GM19240 (cell line): ENCODE data around the gene AQP1.

ENCODE experiments used
- DNase-seq: peaks from one replicate; pipeline ENCODE4 v3.0.0; 2011; ENCODE audit warnings: low spot score; ENCODE audit not compliant: insufficient read length

Gene AQP1

GRCh38 chr7:30934225-30934624, 22.6 kb downstream of the AQP1 start:
- no peak for DNase-seq

DNA sequence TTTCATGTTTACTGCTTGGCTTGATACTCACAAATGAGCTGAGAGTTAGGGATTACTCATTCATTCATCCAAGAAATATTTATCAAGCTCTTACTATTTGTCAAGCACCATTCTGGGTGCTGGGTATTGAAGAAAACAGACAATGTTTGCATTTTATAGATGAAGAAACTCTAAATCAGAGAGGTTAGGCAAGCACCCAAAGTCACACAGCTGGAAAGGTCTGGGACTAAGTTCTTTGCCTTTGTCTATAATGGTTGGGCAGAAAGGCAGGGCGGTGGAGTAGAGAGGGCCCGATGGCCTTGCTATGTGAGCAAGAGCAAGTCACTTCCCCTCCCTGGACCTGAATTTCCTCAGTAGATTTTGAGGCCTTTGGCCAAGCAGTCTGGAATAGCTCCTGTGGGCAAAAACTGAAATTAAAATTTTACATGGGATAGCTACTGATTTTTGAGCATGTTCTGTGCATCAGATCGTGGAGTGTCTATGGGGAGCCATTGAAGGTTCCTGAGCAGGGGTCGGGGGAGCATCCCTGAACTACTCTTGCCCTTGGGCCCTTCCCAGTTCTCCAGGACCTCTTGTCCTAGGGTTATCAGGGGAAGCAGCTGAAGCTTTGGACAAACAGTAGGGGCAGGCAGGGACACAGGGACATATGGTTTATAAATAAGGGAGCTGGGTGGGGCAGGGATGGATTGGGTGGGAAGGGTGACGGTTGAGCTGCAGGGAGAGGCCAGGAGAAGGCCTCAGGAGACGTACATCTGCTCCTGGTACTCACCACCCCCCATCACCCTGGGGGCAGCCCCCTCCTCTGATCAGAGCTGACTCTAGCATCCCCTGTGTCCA, 23.3 kb downstream of the AQP1 start:
- DNase-seq: no peak

GRCh38 chr7:30935569-30935877, 23.9 kb downstream of the AQP1 start:
- no peak for DNase-seq

DNA sequence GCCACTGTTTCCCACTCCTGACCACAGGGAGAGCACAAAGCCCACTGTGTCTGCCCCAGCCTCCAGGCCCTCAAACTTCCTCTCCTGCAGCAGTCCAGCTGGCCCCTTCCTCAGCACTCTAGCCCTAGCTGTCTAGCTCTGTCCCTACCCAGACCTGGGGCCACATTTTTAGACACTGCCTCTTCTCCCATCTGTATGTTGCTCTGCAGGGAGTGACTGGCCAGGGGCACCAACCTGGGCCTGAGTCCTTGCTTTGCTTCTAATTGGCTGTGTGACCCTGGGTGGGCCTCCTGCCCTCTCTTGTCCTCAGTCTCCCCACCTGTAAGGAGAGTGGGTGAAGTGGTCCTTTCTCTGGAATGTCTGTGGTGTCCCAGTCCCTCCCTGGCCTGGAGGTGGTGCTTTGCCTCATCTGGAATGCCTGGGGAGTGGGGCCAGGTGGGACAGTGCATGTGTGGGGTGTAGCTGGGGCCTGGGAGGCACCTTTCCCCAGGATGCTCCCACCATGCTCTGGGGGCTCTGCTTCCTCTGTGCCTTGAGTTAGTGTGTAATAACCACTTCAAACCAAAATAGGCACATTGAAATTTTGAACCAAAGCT, 25.1 kb downstream of the AQP1 start:
- no peak for DNase-seq

GRCh38 chr7:30937416-30937815, 25.8 kb downstream of the AQP1 start:
- DNase-seq: no peak

GRCh38 chr7:30938435-30939316, 27.0 kb downstream of the AQP1 start:
- DNase-seq: peak; percentile 75

DNA sequence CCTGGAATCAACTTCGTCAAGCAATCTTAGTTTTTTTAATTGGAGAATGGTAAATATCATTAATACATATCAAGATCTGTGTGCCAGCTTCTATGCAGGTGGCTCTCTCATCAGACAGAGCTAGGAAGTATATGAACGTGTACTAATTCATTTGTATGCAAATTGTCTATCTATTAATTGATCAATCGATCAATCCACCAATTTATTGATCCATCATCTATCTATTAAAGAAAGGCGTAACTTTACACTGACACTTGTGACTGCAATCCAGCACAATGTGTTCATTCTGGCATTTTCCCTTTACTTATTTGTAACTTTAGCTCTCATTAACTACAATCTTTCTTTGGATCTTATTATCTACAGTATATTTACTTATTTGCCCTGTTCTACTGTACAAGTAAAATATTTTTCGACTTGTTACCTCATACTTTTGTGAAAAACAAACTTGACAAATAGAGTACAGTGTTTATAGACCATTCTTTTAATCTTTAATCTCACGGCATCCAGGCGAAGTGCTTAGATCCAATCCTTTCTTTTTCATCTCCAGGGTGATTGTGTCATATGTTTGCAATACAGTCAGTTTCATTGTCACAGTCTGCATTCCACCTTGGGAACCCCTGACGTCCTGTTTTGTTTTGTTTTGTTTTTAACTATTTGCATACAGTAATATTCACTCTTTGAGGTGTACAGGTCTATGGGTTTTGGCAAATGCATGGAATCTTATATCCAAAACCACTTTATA, 30.1 kb downstream of the AQP1 start:
- no peak for DNase-seq

GRCh38 chr7:30950197-30950596, 38.5 kb downstream of the AQP1 start:
- no peak for DNase-seq

DNA sequence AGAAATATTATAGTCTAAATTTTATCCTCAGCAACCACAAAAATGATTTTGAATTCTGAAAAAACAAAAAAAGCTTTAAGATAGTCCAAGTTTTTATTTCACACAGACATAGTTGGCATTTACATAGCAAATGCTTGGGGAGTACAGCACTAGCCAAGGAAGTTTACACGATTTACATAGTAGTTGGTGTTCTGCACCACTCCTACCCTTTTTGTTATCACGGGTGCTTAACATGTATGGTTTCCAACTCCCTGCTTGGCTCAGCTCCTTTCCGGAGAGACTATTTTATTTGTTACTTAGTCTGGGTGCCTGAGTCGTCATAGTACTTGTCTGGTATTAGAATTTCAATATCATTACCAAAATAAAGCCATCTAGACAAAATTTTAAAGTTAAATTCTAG, 43.3 kb downstream of the AQP1 start:
- DNase-seq: no peak

DNA sequence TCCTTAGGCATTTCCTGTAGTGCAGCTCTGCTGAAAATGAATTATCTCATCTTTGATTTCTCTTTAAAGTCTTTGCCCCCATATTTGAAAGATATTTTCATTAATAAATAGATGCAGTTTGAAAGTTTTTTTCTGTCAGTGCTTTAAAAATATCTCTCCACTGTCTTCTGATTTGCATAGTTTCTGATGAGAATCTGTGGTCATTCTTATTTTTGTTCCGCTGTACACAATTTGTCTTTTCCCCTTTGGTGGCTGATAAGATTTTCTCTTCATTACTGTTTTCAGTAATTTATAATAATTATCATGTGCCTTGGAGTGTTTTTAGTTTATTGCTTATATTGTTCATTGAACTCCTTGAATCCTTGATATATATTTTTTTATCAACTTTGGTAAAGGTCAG, 45.1 kb downstream of the AQP1 start:
- DNase-seq: no peak

GRCh38 chr7:30963842-30964241, 52.2 kb downstream of the AQP1 start, which contains the start of gene GHRHR:
TSS of gene GHRHR (plus strand) at chr7:30963953. CDS start at chr7:30964069, 116 bp downstream.
- no peak for DNase-seq

GRCh38 chr7:30965372-30965771, 53.7 kb downstream of the AQP1 start:
- no peak for DNase-seq

DNA sequence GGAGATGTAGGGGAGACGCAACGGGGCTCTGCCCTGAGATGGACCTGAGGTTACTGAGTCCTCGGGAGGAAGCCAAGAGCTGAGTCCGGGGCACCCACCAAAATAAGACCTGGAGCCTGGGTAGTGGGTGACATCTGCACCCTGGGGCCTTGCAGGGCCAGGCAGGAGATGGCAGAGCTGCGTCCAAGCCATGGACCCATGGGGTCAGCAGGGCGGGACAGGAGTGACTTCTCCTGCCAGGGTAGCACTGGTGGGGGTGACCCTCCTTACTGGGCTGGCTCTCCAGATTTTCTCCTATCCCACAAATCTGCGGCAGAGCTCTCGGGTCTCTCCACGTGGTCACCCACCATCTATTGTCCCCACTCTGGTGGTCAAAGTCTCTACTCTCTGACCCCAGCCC, 54.2 kb downstream of the AQP1 start:
- DNase-seq: no peak

DNA sequence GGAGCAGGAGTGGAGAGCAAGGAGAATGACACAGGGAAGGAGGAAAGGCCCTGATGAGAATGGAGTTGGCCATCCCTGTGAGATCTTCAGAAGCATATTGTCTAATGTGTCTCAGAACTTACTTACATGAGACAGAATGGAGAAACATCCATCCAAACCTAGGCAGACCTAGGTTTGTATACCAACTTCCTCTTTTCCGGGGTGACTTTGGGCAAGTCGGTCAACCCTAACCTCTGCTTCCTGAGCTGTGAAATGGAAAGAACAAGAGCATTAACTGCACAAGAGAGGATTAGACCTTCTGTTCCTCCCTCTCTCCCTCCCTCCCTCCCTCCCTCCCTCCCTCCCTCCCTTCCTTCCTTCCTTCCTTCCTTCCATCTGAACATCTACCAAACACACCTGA, 56.6 kb downstream of the AQP1 start:
- no peak for DNase-seq

GRCh38 chr7:30968747-30969603, 57.3 kb downstream of the AQP1 start:
- DNase-seq: no peak

DNA sequence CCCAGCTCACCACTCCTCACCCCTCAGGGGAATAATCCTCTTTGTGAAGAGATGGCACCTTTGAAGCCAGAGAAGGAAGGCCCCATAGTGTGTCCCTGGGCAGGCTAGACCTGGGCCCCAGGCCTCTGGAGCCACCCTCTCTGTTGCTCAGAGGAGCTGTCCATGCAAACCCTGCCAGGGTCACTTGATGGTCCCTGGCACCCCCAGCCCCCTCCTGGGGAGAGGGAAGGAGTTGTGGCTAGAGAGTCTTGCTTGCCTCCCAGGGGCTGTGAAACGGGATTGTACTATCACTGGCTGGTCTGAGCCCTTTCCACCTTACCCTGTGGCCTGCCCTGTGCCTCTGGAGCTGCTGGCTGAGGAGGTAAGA, 57.9 kb downstream of the AQP1 start:
- DNase-seq: no peak

GRCh38 chr7:30970074-30970473, 58.4 kb downstream of the AQP1 start:
- DNase-seq: no peak

- no peak for DNase-seq
These were observed 59.0 kb downstream of the AQP1 start for GRCh38 chr7:30970594-30971094.

DNA sequence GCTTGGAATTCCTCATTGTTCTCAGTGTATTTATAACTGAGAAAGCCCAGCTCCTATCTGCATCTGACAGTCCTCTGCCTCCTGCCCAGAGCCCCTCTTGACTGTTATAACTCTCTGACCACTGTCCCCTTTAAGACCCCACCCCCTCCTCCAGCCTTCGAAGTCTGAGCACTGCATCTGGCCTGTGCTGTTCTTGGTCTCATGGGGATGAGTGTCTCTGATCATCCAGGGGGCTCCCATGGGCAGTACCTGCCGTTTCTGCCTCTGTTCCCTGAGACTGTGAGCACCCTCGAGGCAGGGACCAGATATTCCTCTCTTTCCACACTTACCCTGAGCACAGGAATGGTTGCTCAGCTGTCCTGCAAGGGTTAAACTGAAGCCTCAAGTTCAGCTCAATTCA, 59.8 kb downstream of the AQP1 start:
- no peak for DNase-seq

DNA sequence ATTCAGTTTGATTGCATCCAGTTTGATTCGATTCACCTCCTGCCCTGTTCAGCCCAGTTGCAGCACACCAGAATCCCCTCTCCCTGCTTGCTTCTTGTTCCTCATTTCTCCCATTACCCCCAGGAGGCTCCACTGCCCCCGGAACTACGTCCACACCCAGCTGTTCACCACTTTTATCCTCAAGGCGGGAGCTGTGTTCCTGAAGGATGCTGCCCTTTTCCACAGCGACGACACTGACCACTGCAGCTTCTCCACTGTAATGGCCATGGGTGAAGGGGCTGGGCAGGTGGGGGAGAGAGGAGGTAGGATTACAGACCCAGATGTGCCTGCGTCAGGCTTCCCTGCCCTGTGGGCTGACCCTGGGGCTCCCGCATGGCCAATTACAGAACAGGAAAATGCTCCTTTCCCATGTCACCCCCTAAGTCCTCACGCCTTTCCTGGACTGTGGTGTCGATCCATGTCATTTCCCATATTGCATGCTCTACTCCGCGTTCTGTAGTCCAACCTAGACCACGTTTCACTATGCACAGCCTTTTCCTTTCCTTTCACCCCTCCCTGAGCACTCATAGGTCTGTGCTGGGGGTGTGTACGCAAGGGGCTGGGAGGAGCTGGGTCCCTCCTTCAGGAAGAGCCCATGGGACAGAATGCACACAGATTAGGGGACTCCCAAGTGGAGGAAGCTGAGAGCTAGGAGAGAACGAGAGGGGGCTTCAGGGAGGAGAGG, 60.3 kb downstream of the AQP1 start:
- no peak for DNase-seq
